ENCODE measurements around the gene TOP3A. TPM values are rescaled to one million over a fixed set of nuclear protein-coding genes. Genes with fewer than 3 reads are reported as not detected.
A peak's percentile ranks its signal among the peaks of the same experiment; 100 is the strongest.

The TOP3A gene
- total RNA-seq, 1 experiment from 2014 or later: 48.8 TPM

DNA sequence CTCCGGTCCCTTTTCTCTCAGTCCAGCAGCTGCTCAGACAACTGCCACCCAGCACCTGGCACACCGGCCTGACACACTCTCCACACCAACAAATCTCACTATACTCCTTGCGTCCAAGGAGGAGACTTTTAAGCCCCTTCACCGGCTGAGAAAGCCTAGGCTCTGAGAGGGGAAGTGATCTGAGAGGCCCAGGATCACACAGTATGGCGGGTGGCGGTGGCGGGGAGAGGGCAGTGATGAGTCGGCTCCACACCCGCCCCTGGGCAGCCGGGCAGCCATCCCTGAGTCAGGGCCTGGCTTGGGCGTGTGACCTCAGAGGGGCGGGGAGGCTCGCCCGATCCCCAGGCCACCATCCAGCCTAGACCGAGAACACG lies 56.8 kb downstream of the TOP3A start:
- Histone ChIP-seq H3K9me2 (ENCODE audit: insufficient read depth) (no peaks in the 10 kb centered on the region), H2AFZ (ENCODE audit: low read depth, low read length, poor library complexity, severe bottlenecking) (no peak overlapping the region), H3K9me3 (ENCODE audit: control insufficient read depth in 1 of 2, insufficient read depth in 1 of 2, low read depth in 1 of 2, low read length in 2 of 2) (no peaks in the 10 kb centered on the region), H3K27me3 (ENCODE audit: insufficient read depth, low read length) (no peaks in the 10 kb centered on the region), H3K27ac (ENCODE audit: low read depth, low read length) (peak overlapping the region; percentile 96), H3K4me3 (replicated peaks in 1 of 2; ENCODE audit: low read depth in 1 of 2, low read length in 2 of 2) (peak overlapping the region; percentile 87 to 92), H3K36me3 (ENCODE audit: control insufficient read depth in 1 of 2, insufficient read depth in 2 of 2, low read length in 2 of 2) (peaks cover 12 to 27% of the 10 kb centered on the region in 2 experiments), H4K20me1 (ENCODE audit: insufficient read depth) (no peaks in the 10 kb centered on the region), H3K9ac (ENCODE audit: low read length) (peak overlapping the region; percentile 94), H3K79me2 (ENCODE audit: insufficient read depth, low read length) (peaks cover 56% of the 10 kb centered on the region), H3K4me1 (ENCODE audit: control insufficient read depth in 1 of 2, insufficient read depth in 2 of 2, low read length in 2 of 2) (peaks cover 33 to 43% of the 10 kb centered on the region in 2 experiments), H3K4me2 (ENCODE audit: low read length) (peak overlapping the region; percentile 88)
- BruUV-seq (replicated peaks): no TSS peak
- peak; percentile 54 for ATAC-seq
- no peak for TF ChIP-seq POLR2A (IDR thresholded peaks at IDR 0.05; ENCODE audit: borderline replicate concordance, extremely low read depth, insufficient read depth, insufficient read length)
- TF ChIP-seq, protein P1, sequence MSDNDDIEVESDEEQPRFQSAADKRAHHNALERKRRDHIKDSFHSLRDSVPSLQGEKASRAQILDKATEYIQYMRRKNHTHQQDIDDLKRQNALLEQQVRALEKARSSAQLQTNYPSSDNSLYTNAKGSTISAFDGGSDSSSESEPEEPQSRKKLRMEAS (IDR thresholded peaks at IDR 0.05): peak; percentile 29; the same call in 1 of the 2 replicates
- peak; percentile 64; the same call in 1 of the 2 replicates for TF ChIP-seq POLR2AphosphoS5 (IDR thresholded peaks at IDR 0.05; ENCODE audit: low read depth, low read length)
- TF ChIP-seq, protein P2, sequence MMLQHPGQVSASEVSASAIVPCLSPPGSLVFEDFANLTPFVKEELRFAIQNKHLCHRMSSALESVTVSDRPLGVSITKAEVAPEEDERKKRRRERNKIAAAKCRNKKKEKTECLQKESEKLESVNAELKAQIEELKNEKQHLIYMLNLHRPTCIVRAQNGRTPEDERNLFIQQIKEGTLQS (IDR thresholded peaks at IDR 0.05): no peak
- TF ChIP-seq, protein P3, sequence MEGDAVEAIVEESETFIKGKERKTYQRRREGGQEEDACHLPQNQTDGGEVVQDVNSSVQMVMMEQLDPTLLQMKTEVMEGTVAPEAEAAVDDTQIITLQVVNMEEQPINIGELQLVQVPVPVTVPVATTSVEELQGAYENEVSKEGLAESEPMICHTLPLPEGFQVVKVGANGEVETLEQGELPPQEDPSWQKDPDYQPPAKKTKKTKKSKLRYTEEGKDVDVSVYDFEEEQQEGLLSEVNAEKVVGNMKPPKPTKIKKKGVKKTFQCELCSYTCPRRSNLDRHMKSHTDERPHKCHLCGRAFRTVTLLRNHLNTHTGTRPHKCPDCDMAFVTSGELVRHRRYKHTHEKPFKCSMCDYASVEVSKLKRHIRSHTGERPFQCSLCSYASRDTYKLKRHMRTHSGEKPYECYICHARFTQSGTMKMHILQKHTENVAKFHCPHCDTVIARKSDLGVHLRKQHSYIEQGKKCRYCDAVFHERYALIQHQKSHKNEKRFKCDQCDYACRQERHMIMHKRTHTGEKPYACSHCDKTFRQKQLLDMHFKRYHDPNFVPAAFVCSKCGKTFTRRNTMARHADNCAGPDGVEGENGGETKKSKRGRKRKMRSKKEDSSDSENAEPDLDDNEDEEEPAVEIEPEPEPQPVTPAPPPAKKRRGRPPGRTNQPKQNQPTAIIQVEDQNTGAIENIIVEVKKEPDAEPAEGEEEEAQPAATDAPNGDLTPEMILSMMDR (IDR thresholded peaks at IDR 0.05 in 2 of 3, conservative IDR thresholded peaks at IDR 0.05 in 1 of 3; ENCODE audit: borderline replicate concordance in 1 of 3, insufficient read depth in 1 of 3, low read depth in 2 of 3, low read length in 2 of 3): no peak
- peak; percentile 53 for TF ChIP-seq YY1 (IDR thresholded peaks at IDR 0.05; ENCODE audit: extremely low read depth, insufficient replicate concordance, low read depth, low read length)
- POLR2A ChIA-PET: no interaction called here
- CTCF ChIA-PET: no interaction called here
- intact Hi-C loops (cut with micrococcal nuclease): no loop called here
- no peak for DNase-seq (ENCODE audit: low read depth, low spot score)
- RAD21 ChIA-PET (ENCODE audit: low non-redundant PET in 1 of 2, low total read pairs in 2 of 2, uncharacterized antibody in 2 of 2, unreplicated experiment in 2 of 2): no interaction called here
